Measurements from ENCODE around the gene SGTA.

The SGTA gene

DNA sequence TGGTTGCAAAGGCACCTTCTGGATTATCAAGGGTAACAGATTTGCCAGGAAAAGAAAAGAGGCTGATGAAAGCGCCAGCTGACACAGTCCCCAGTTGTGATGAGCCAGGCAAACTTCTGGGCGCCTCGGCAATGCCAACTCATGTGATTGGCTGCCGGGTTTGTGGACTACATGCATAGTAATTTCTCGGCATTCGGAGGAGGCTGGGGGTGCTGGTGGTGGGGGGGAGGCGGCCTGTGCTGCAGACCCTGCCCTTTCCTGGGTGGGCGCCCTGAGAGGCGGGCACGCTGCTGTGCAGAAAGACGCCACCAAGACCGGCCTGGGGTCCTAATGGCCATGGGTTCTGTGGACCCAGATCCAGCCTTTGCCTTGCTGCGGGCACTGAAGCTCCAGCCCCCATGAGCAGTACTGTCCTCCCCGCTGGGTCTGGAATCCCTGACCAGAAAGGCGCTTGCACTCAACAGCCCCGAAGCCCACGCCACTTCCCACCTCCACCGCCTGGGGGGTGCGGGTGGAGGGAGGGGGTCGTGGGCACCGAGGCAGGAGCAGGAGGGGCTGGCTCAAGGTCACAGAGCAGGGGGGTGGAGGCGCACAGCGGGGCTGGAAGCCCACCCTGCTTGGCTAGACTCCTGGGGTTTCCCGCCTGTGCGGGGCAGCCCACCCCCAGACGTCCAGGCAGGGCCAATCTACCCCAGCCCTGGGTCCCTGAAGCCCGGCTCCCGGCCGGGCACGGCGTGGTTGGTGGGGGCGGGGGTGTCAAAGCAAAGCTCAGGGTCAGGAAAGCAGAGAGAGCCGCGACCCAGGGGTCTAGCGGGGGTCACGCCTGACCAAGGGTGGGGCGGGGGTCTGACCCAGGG is 62.9 kb downstream of the SGTA start:
- TF ChIP-seq, protein P1, sequence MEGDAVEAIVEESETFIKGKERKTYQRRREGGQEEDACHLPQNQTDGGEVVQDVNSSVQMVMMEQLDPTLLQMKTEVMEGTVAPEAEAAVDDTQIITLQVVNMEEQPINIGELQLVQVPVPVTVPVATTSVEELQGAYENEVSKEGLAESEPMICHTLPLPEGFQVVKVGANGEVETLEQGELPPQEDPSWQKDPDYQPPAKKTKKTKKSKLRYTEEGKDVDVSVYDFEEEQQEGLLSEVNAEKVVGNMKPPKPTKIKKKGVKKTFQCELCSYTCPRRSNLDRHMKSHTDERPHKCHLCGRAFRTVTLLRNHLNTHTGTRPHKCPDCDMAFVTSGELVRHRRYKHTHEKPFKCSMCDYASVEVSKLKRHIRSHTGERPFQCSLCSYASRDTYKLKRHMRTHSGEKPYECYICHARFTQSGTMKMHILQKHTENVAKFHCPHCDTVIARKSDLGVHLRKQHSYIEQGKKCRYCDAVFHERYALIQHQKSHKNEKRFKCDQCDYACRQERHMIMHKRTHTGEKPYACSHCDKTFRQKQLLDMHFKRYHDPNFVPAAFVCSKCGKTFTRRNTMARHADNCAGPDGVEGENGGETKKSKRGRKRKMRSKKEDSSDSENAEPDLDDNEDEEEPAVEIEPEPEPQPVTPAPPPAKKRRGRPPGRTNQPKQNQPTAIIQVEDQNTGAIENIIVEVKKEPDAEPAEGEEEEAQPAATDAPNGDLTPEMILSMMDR (conservative IDR thresholded peaks at IDR 0.05; ENCODE audit: low read depth, low read length), result no peak
- DNase-seq (ENCODE audit: low read depth), result peak; percentile 22
- no peak overlapping the region for H3K4me3 ChIP-seq (ENCODE audit: low read depth, low read length)

DNA sequence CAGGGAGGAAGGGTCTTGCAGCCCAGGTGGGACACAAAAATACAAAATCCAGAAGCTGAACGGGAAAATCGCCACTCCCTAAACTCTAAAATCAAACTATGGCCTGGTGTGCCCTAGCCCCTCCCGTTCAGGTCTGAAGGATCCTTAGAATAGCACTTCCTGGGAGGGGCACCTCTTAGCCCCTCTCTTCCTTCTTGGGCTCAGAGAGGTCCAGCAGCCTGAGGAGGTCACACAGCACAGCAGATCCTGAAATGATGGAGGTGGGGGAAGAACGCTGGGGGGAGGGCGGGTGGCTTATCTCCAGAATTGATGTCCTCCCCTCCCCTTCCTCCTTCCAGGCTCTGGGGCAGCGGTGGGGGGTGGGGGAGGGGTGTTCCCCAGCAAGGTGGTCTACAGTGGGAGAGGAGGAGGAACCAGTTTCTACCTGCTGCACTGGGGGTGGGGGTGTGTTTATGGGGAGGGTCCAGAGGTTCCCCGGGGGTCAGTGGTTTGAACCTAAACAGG is 63.8 kb downstream of the SGTA start:
- no peak for DNase-seq (ENCODE audit: low read depth)
- H3K4me3 ChIP-seq (ENCODE audit: low read depth, low read length), result no peak overlapping the region
- TF ChIP-seq, protein P1 (conservative IDR thresholded peaks at IDR 0.05; ENCODE audit: low read depth, low read length), result no peak

DNA sequence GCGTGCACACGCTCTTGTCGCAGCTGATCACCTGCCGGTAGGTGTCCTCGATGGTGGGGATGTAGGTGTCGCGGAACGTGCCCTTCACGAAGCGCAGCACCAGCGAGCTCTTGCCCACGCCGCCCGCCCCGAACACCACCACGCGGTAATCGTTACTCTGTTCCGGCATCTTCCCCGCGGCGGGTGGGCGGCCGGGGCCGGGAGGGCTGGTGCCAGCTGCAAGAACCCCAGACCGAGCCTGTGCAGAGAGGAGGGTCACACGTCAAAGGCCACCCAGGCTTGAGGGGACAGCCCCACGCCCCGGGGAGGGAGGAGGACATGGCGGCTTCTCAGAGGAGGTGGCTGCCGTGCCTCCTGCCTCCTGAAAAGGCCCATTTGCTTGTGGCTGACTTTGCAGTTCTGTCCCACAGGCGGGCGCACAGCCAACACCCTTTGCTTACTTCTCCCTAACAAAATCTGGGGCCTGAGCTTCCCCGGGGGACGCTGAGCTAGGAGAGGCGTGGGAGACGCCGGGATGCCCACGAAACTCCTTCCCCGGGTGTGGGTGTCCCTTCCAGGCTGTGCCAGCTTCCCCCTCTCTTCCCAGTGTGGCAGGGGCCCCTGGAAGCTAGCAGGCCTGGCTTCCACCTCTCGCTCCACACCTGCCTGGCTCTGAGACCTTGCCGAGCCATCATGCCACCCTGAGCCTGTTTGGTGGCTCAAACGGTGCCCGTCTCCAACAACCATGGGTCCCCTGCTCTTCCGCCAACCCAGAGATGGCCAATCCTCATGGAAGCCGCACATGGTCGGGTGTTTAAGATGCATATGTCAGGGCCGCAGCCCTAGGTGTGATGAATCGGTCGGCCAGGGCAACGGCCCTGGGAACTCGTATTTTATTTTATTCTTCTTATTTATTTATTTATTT is 65.2 kb downstream of the SGTA start:
- H3K4me3 ChIP-seq (ENCODE audit: low read depth, low read length), result no peak overlapping the region
- TF ChIP-seq, protein P1 (conservative IDR thresholded peaks at IDR 0.05; ENCODE audit: low read depth, low read length), result no peak
- no peak for DNase-seq (ENCODE audit: low read depth)

DNA sequence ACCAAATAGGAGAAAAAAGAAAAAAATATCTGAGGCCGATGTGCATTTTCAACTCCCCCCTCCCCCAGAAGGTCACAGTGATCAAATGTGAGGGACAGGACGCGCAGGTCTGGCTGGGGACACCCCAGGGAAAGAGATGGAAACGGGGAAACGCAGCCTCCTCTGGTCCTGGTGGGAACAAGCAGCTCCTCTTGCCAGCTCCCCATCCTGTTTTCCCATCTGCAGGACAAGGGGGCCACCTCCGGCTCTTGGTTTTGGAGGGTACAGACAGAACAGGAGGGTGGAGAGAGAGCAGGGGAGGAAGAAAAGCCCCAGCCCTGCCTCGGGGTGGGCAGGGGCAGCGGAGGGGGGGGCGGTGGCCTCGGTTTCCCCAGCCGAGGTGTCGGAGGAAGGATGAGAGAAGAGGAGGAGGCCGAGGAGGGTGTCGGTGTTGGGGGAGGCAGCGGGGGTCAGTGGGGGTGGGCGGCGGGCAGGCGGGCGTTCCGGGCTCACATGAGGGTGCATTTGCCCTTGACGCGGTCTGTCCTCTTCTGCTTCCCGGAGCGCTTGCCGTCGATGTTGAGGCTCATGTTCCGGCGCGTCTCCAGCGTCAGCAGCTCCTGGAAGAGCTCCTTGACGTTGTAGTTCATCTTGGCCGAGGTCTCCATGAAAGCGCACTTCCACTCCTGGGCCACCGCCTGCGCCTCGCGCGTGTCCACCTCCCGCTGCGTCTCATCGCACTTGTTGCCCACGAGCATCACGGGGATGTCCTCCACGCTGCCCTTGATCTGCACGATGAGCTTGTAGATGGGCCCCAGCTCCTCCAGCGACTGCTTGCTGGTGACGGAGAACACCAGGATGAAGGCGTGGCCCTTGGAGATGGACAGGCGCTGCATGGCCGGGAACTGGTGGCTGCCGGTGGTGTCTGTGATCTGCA is 66.1 kb downstream of the SGTA start:
- DNase-seq (ENCODE audit: low read depth), result no peak
- TF ChIP-seq, protein P1 (conservative IDR thresholded peaks at IDR 0.05; ENCODE audit: low read depth, low read length), result no peak
- no peak overlapping the region for H3K4me3 ChIP-seq (ENCODE audit: low read depth, low read length)

DNA sequence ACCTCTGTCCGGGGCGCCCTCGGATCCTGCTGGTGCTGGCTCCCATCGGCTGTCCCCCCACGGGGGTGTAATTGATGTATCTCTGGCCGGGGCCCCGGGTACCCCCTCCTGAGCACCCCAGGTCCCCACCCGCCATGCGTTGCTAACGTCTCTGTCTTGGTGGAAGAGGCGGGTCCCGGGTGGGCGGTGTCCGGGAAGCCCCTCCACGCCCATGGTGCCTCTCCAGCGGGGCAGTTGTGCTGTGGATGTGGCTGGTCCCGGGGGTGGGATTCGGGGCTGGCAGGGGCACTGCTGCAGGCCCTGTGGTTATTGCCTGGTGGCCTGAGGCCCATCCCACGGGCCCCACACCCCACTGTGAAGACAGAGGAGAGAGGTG is 66.8 kb downstream of the SGTA start:
- H3K4me3 ChIP-seq (ENCODE audit: low read depth, low read length), result no peak overlapping the region
- no peak for DNase-seq (ENCODE audit: low read depth)
- TF ChIP-seq, protein P1 (conservative IDR thresholded peaks at IDR 0.05; ENCODE audit: low read depth, low read length), result no peak

Data from choroid plexus epithelial cell (primary cell).